ENCODE data around the gene EXOG.

Gene EXOG

DNA sequence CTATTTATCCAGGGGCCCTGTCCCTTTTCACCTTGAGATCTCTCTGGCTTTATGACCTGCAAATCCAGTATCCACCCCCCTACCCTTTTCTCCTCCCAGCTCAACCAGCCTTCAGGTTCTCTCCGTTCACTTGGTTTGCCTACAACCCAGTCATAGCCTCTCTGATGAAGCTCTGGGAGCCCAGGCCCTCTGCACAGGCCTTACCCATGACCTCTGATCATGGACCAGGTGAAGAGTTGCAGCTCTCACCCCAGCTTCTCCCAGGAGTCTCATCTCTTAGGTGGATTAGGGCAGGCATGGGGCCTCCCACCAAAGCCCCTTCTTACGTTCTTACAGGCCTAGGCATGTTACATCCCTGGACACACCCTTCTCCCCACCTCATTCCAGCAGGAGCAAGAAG is 59.8 kb downstream of the EXOG start:
- TF ChIP-seq TOX (CRISPR knock-in tag; IDR thresholded peaks at IDR 0.05; ENCODE audit: borderline replicate concordance) (no peak), RARB (CRISPR knock-in tag; IDR thresholded peaks at IDR 0.05) (no peak), ARNTL (CRISPR knock-in tag; IDR thresholded peaks at IDR 0.05; ENCODE audit: borderline replicate concordance, low read depth) (no peak), ISL1 (CRISPR knock-in tag; IDR thresholded peaks at IDR 0.05) (no peak)
- ATAC-seq: no peak

DNA sequence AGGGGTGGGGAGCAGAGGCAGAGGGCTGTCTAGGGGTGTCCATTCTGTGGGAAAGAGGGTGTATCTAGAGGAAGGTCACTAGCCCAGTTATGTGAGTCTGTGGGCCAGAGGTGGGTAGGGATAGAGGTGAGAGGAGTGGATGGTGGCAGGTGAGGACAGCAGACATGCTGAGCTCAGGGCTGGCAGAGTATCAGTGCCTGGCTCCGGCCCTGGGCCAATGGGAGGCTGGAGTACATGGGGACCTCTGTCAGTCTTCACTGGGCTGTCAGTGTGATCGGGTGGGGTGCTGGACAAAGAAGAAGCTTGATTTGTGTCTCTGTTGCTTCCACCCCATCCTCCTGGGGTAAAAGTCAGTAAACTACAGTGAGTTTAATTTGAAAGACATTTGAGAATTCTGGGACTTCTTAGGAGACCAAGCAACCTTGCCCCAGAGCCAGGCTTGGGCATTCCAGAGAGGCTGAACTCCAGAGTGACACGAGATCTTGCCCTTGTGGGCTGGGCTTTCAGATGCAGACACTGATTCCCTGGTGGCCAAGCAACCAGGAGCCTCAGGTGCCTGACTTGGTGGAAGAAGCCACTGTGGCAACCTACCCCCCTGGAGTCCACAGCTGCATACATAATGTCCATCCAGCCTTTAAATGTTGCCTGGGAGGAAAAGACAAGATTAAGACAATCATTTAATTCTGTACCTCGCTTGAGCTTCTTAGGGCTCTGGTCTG is 60.7 kb downstream of the EXOG start:
- TF ChIP-seq, protein P1, sequence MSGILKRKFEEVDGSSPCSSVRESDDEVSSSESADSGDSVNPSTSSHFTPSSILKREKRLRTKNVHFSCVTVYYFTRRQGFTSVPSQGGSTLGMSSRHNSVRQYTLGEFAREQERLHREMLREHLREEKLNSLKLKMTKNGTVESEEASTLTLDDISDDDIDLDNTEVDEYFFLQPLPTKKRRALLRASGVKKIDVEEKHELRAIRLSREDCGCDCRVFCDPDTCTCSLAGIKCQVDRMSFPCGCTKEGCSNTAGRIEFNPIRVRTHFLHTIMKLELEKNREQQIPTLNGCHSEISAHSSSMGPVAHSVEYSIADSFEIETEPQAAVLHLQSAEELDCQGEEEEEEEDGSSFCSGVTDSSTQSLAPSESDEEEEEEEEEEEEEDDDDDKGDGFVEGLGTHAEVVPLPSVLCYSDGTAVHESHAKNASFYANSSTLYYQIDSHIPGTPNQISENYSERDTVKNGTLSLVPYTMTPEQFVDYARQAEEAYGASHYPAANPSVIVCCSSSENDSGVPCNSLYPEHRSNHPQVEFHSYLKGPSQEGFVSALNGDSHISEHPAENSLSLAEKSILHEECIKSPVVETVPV (CRISPR knock-in tag; IDR thresholded peaks at IDR 0.05): no peak
- TF ChIP-seq SNAI2 (CRISPR knock-in tag; IDR thresholded peaks at IDR 0.05) (no peak), OSR1 (CRISPR knock-in tag; IDR thresholded peaks at IDR 0.05) (no peak), RARB (CRISPR knock-in tag; IDR thresholded peaks at IDR 0.05) (no peak), ZNF8 (CRISPR knock-in tag; IDR thresholded peaks at IDR 0.05) (no peak), CSDC2 (CRISPR knock-in tag; IDR thresholded peaks at IDR 0.05) (no peak), PPARA (CRISPR knock-in tag; IDR thresholded peaks at IDR 0.05; ENCODE audit: borderline replicate concordance) (no peak), ZNF70 (CRISPR knock-in tag; IDR thresholded peaks at IDR 0.05) (no peak), POU6F1 (CRISPR knock-in tag; IDR thresholded peaks at IDR 0.05; ENCODE audit: borderline replicate concordance, low read depth) (no peak), GLIS3 (CRISPR knock-in tag; IDR thresholded peaks at IDR 0.05) (no peak), TSHZ2 (CRISPR knock-in tag; IDR thresholded peaks at IDR 0.05) (no peak), ZNF565 (CRISPR knock-in tag; conservative IDR thresholded peaks at IDR 0.05; ENCODE audit: low read depth) (no peak), ARNTL (CRISPR knock-in tag; IDR thresholded peaks at IDR 0.05; ENCODE audit: borderline replicate concordance, low read depth) (no peak), PATZ1 (CRISPR knock-in tag; IDR thresholded peaks at IDR 0.05; ENCODE audit: borderline replicate concordance) (no peak), ESRRG (CRISPR knock-in tag; IDR thresholded peaks at IDR 0.05) (no peak), TCF4 (CRISPR knock-in tag; IDR thresholded peaks at IDR 0.05; ENCODE audit: borderline replicate concordance) (no peak), ZFP30 (CRISPR knock-in tag; IDR thresholded peaks at IDR 0.05) (no peak), ISL1 (CRISPR knock-in tag; IDR thresholded peaks at IDR 0.05) (no peak), TOX (CRISPR knock-in tag; IDR thresholded peaks at IDR 0.05; ENCODE audit: borderline replicate concordance) (no peak)
- no peak for ATAC-seq

GRCh38 chr3:38558864-38559263 is 62.7 kb downstream of the EXOG start:
- ATAC-seq: no peak
- TF ChIP-seq, protein P2, sequence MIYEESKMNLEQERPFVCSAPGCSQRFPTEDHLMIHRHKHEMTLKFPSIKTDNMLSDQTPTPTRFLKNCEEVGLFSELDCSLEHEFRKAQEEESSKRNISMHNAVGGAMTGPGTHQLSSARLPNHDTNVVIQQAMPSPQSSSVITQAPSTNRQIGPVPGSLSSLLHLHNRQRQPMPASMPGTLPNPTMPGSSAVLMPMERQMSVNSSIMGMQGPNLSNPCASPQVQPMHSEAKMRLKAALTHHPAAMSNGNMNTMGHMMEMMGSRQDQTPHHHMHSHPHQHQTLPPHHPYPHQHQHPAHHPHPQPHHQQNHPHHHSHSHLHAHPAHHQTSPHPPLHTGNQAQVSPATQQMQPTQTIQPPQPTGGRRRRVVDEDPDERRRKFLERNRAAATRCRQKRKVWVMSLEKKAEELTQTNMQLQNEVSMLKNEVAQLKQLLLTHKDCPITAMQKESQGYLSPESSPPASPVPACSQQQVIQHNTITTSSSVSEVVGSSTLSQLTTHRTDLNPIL (CRISPR knock-in tag; IDR thresholded peaks at IDR 0.05; ENCODE audit: low read depth): no peak
- no peak for TF ChIP-seq ESRRG (CRISPR knock-in tag; IDR thresholded peaks at IDR 0.05)
- TF ChIP-seq, protein P1 (CRISPR knock-in tag; IDR thresholded peaks at IDR 0.05): no peak
- no peak for TF ChIP-seq PATZ1 (CRISPR knock-in tag; IDR thresholded peaks at IDR 0.05; ENCODE audit: borderline replicate concordance)
- no peak for TF ChIP-seq POU6F1 (CRISPR knock-in tag; IDR thresholded peaks at IDR 0.05; ENCODE audit: borderline replicate concordance, low read depth)
- TF ChIP-seq SNAI2 (CRISPR knock-in tag; IDR thresholded peaks at IDR 0.05): no peak
- no peak for TF ChIP-seq ZFP3 (CRISPR knock-in tag; IDR thresholded peaks at IDR 0.05)
- TF ChIP-seq ZNF565 (CRISPR knock-in tag; conservative IDR thresholded peaks at IDR 0.05; ENCODE audit: low read depth): no peak
- TF ChIP-seq ZNF8 (CRISPR knock-in tag; IDR thresholded peaks at IDR 0.05): no peak
- TF ChIP-seq ISL1 (CRISPR knock-in tag; IDR thresholded peaks at IDR 0.05): no peak
- no peak for TF ChIP-seq ZC3H10 (CRISPR knock-in tag; IDR thresholded peaks at IDR 0.05)
- no peak for TF ChIP-seq BACH2 (CRISPR knock-in tag; IDR thresholded peaks at IDR 0.05; ENCODE audit: borderline replicate concordance)

All from SK-N-SH treated with all-trans-retinoic acid at 6 μM for 48 hours (cell line).